Measurements from ENCODE around the gene HELZ2. TPM values are rescaled to one million over a fixed set of nuclear protein-coding genes. Genes with fewer than 3 reads are reported as not detected.
"Not testable (repeated sequence)": the region's sequence is repeated elsewhere in the genome, so short reads cannot be mapped to it uniquely, and the experiment has no call there.

Gene HELZ2
- total and polyA plus RNA-seq, 3 donors from 2014 or later, result 7.1 to 22.9 (median 13.5) TPM

GRCh38 chr20:63606686-63607085 lies 32.6 kb upstream of the HELZ2 start:
- no peak for DNase-seq
- H3K4me1 ChIP-seq, result no peaks in the 10 kb centered on the region
- TF ChIP-seq POLR2A (IDR thresholded peaks at IDR 0.05), result no peak
- no peak for TF ChIP-seq CTCF (IDR thresholded peaks at IDR 0.05)
- H3K36me3 ChIP-seq (ENCODE audit: low read depth, missing control alignments), result no peaks in the 10 kb centered on the region
- intact Hi-C loops (cut with DNase I; ENCODE audit: low total_unique reads), result no loop called here
- no peak overlapping the region for H3K27ac ChIP-seq
- WGBS, 2 donors, result 95% methylated on average over 9 of the region's 9 CpGs
- no peak overlapping the region for H3K4me3 ChIP-seq
- H3K9me3 ChIP-seq, result no peaks in the 10 kb centered on the region
- no peaks in the 10 kb centered on the region for H3K27me3 ChIP-seq

- Histone ChIP-seq H3K4me3 (no peak overlapping the region), H3K4me1 (no peaks in the 10 kb centered on the region), H3K27me3 (no peaks in the 10 kb centered on the region), H3K27ac (no peak overlapping the region), H3K9me3 (no peaks in the 10 kb centered on the region), H3K36me3 (ENCODE audit: low read depth, missing control alignments) (no peaks in the 10 kb centered on the region)
- intact Hi-C loops (cut with DNase I; ENCODE audit: low total_unique reads), result no loop called here
- TF ChIP-seq CTCF (IDR thresholded peaks at IDR 0.05) (no peak), POLR2A (IDR thresholded peaks at IDR 0.05) (no peak)
- no peak for DNase-seq
- WGBS, 2 donors, result 93 to 94% methylated on average over 3 of the region's 3 CpGs
Measured at GRCh38 chr20:63602321-63602720, 28.3 kb upstream of the HELZ2 start.

- intact Hi-C loops (cut with DNase I; ENCODE audit: low total_unique reads); DNase-seq; H3K27me3 ChIP-seq; H3K27ac ChIP-seq; H3K4me3 ChIP-seq; H3K36me3 ChIP-seq (ENCODE audit: low read depth, missing control alignments); H3K4me1 ChIP-seq; H3K9me3 ChIP-seq: not testable (repeated sequence)
- 71 to 89% methylated on average over 5 to 8 of the region's 8 CpGs for WGBS, 2 donors
Measured at GRCh38 chr20:63601679-63602078, 27.6 kb upstream of the HELZ2 start.

GRCh38 chr20:63599396-63600050 lies 25.5 kb upstream of the HELZ2 start:
- no peak for TF ChIP-seq POLR2A (IDR thresholded peaks at IDR 0.05)
- no peak for TF ChIP-seq CTCF (IDR thresholded peaks at IDR 0.05)
- no peak overlapping the region for H3K27ac ChIP-seq
- no peaks in the 10 kb centered on the region for H3K36me3 ChIP-seq (ENCODE audit: low read depth, missing control alignments)
- H3K4me1 ChIP-seq, result no peaks in the 10 kb centered on the region
- 88 to 96% methylated on average over 27 of the region's 27 CpGs for WGBS, 2 donors
- intact Hi-C loops (cut with DNase I; ENCODE audit: low total_unique reads), result no loop called here
- no peaks in the 10 kb centered on the region for H3K27me3 ChIP-seq
- no peak for DNase-seq
- H3K4me3 ChIP-seq, result no peak overlapping the region
- H3K9me3 ChIP-seq, result no peaks in the 10 kb centered on the region

- WGBS, 2 donors, result 85 to 90% methylated on average over 23 to 33 of the region's 33 CpGs
- Histone ChIP-seq H3K27ac (no peak overlapping the region), H3K9me3 (no peaks in the 10 kb centered on the region), H3K27me3 (no peaks in the 10 kb centered on the region), H3K36me3 (ENCODE audit: low read depth, missing control alignments) (no peaks in the 10 kb centered on the region), H3K4me3 (no peak overlapping the region), H3K4me1 (no peaks in the 10 kb centered on the region)
- no peak for DNase-seq
- TF ChIP-seq CTCF (IDR thresholded peaks at IDR 0.05) (no peak), POLR2A (IDR thresholded peaks at IDR 0.05) (no peak)
- intact Hi-C loops (cut with DNase I; ENCODE audit: low total_unique reads), result no loop called here
Measured at GRCh38 chr20:63598479-63599395, 24.7 kb upstream of the HELZ2 start.
